ENCODE data around the gene FREM2.

FREM2 gene

DNA sequence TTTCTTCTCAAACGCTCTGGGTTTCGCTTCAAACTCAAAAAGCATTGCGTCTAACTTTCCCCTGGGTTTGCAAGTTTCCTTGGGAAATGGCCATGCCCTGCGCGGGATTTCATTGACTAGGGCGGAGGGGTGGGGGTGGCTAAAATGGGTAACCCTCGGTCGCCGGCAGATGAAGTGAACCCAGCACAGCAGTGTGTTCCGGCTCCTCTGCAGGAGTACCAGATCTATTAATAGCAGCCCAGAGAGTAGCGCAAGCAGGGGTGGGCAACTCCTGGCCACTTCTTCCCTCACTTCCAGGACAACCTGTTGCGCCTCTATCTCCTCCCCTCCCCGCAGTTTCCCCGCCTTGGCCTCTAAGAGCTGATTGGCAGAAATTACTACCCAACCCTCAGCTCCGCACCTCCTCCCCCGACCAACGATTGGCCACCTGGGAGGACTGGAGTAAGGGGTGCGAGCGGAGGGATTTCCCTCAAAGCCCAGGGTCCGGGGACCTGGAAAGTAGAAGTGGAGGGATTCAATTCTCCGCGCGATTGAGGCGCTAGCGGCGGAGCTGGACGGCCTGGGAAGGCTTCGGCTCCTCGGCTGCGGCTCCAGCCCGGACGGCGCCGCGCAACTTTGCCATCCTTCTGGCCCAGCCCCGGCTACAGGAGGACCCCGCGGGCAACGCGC is at the start of gene FREM2:
Gene FREM2, plus strand, starts transcription at position 501 of the 669 bp plus-strand sequence. CDS start 268 bp downstream, outside the sequence.
- DNase-seq: no peak

DNA sequence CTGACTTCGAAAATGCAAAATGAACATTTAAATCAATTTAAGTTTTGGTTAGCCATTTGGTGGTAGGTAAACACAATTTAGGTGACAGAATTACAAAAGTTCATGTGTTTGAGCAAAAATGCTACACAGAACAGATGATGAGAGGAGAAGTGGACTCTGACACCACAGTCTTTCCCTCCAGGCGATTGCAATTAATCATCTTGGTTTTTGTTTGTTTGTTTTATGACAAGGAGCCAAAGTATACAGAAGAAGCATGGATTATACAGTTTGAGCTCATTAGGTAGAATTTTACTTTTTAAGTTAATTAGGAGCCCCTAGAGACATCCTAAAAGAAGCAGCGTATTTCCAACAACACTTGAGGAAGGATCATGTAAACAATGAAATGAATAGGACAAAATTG is 49.3 kb upstream of the FREM2 start:
- DNase-seq: no peak

- DNase-seq: no peak
Measured at GRCh38 chr13:38641164-38641948, 45.5 kb upstream of the FREM2 start.

DNA sequence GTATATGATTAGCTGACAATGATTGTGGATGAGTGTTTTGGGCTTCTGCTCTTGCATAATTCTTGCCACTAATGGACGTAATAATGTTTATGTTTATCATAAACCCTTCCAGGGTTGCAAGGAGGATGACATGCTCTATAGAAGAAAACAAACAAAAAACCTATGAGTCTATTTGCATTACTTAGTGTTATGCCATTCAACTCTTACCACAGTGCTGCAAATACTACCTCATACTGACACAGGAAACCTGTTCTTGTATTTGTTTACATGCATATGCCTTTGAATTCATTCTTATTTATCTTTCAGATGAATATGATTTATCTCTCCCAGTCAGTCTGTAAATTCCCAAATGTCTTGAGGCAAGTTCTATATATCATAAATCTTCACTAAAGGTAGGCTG is 39.6 kb upstream of the FREM2 start:
- no peak for DNase-seq

DNA sequence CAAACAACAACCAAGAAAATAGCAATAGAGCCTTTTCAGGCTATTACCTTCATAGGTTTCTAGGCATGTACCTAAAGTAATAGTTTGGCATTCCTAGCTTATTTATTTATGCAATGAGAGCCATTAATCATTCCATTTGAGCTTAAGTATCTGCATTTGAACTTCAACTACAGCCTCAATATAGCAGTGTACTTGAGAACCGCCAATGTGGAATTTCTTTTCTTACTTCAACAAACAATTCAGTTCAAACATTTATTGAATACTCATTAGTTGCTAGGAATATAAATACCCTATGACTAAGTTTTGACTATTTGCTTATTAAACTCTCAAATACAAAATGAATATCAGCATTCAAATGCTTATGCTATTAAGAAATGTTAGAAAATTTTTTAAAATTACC is 38.0 kb upstream of the FREM2 start:
- DNase-seq: no peak

- no peak for DNase-seq
Measured at GRCh38 chr13:38656699-38657098, 30.2 kb upstream of the FREM2 start.

DNA sequence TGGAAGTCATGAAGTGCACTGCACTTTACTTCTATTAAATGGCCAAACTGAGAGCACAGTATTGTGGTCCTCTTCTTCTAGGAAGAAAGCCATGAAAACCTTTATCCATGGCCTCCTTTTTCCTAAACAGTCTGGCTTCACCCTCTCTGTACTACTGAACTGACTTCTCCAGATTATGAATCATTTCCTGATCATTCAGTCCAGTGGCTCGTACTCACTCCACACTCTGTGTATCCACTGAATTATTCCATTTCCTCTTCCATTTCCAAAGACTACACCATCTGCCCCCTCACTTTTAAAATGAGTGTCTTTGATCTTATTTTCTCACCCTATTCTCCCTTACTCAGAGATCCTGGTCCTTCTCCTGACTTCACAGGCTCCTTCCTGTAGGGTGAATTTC is 29.7 kb upstream of the FREM2 start:
- no peak for DNase-seq

- DNase-seq: no peak
Measured at GRCh38 chr13:38658906-38659305, 28.0 kb upstream of the FREM2 start.

- no peak for DNase-seq
Measured at GRCh38 chr13:38661010-38661675, 25.7 kb upstream of the FREM2 start.

- no peak for DNase-seq
Measured at GRCh38 chr13:38662362-38662761, 24.5 kb upstream of the FREM2 start.

GRCh38 chr13:38664906-38665305 is 22.0 kb upstream of the FREM2 start:
- DNase-seq: no peak

DNA sequence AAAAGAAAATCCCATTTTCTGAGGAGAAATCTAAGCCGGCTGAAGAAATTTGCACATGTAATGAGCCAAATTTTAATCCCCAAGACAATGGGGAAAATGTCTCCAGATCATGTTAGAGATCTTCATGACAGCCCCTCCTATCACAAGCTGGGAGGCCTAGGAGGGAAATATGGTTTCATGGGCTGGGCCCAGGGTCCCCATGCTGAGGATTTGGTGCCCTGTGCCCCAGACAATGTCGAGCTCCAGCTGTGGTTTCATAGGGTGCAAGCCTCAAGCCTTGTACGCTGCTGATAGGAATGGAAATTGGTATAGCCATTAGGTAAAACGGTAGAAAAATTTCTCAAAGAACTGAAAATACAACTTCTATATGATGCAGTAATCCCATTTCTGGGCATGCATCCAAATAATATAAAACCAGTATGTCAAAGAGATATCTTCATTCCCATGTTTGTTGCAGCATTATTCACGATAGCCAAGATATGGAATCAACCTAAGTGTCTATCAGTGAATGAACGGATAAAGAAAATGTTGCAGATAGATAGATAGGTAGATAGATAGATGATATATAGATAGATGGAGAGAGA is 19.3 kb upstream of the FREM2 start:
- no peak for DNase-seq

GRCh38 chr13:38669234-38669964 is 17.5 kb upstream of the FREM2 start:
- no peak for DNase-seq

- no peak for DNase-seq
Measured at GRCh38 chr13:38670627-38671026, 16.2 kb upstream of the FREM2 start.

DNA sequence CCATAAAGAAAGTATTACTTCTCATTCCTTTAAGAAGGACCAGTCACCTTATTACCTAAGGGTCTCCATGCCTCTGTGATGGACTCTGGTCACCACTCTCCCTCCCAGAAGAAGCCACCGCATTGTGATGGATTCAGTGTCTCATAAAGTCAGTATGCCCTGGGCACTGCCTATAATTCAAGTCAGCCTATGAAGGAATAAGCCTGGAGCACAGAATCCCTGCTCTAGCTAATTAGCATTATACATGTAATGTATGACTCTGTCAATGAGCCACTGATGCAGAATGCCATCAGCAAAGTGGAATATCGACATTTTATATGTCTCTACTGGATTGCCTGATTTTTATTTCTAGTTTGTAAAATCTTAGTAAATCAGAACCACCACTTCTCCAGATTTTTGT is 14.9 kb upstream of the FREM2 start:
- no peak for DNase-seq

DNA sequence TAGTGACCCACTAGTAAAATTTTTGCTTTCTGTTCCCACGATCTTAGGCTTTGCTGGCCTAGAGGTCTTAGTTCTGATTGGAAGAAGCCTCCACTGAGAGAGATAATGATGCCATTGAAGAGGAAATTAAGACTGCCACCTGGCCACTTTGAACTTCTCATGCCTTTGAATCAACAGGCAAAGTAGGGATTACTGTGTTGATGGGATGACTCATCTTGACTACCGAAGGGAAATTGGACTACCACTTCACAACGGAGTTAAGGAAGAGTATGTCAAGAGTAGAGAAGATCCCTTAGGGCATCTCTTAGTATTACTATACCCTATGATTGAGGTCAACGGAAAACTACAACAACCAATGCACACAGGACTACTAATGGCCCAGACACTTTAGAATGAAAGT is 12.7 kb upstream of the FREM2 start:
- no peak for DNase-seq

- no peak for DNase-seq
Measured at GRCh38 chr13:38680912-38681311, 6.0 kb upstream of the FREM2 start.

GRCh38 chr13:38684714-38685113 is 2.2 kb upstream of the FREM2 start:
- no peak for DNase-seq

- no peak for DNase-seq
Measured at GRCh38 chr13:38685431-38685830, 1.4 kb upstream of the FREM2 start.

DNA sequence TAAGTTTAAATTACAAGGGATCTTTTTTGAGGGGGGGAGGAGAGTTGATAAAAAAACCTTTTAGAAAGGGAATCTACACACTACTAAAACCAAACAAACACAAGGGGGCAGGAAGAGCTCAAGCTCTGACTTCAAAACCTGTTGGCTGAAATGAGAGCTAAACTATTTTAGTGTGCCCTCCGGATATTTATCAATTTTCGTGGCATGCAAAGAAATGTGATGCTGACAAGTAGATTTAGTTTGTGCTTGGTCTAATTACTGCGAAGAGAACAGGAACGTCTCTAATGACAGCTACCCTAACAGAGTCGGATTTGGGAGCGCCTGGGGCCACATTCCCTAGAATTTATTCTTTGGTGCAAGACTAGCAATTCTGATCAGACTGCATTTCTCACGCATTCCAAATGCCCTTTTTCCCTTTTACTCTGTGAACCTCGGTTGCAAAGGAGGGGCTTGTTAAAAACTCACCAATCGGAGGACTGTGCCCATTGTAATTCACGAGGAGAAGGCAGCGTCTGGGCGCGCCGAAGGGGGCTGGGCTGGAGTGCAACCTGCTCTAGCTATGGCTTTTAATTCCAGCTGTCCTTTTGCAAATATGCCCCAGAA is 802 bp upstream of the FREM2 start:
- DNase-seq: no peak

DNA sequence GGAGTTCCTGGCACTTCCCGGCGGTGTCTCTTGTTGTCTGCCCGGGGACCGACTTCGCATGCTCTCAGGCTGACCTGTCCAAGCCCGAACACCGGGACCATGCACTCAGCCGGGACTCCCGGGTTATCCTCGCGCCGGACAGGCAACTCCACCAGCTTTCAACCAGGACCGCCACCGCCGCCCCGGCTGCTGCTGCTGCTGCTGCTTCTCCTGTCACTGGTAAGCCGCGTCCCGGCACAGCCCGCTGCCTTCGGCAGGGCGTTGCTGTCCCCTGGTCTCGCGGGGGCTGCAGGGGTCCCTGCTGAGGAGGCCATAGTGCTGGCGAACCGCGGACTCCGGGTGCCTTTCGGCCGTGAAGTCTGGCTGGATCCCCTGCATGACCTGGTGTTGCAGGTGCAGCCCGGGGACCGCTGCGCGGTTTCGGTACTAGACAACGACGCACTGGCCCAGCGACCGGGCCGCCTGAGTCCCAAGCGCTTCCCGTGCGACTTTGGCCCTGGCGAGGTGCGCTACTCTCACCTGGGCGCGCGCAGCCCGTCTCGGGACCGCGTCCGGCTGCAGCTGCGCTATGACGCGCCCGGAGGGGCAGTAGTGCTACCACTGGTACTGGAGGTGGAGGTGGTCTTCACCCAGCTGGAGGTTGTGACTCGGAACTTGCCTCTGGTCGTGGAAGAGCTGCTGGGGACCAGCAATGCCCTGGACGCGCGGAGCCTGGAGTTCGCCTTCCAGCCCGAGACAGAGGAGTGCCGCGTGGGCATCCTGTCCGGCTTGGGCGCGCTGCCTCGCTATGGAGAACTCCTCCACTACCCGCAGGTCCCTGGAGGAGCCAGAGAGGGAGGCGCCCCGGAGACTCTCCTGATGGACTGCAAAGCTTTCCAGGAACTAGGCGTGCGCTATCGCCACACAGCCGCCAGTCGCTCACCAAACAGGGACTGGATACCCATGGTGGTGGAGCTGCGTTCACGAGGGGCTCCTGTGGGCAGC is 661 bp downstream of the FREM2 start:
- no peak for DNase-seq
